WTC11 (cell line): Measurements from ENCODE around the gene EIF5B. TPM values are rescaled to one million over a fixed set of nuclear protein-coding genes. Genes with fewer than 3 reads are reported as not detected.

Source experiments
- ATAC-seq: fragments of 200-7000 bp; cut with Tn5 transposase; 2 replicates; pipeline ENCODE4 v1.10.0; 2021; ENCODE audit warnings: mild to moderate bottlenecking, moderate library complexity
- CTCF ChIA-PET: fragments of 300-600 bp; sonication (Branson Sonifier 250); formaldehyde crosslinking; loops from one replicate; lab custom pipeline; 2021; ENCODE audit warnings: antibody characterized with exemption; lab: Charles Lee
- POLR2A ChIA-PET: fragments of 350-600 bp; sonication (Branson Sonifier 250); formaldehyde crosslinking; loops from one replicate; lab custom pipeline; 2021; ENCODE audit warnings: antibody characterized with exemption; lab: Charles Lee
- DNase-seq: peaks from one replicate; pipeline ENCODE4 v3.0.0; 2021; ENCODE audit warnings: low spot score
- H3K27ac Mint-ChIP-seq: 2 replicates; pipeline ENCODE4 v1.8.0; 2021; ENCODE audit warnings: mixed read lengths
- H3K27me3 Mint-ChIP-seq: 2 replicates; pipeline ENCODE4 v1.8.0; 2021; ENCODE audit warnings: low read depth, mild to moderate bottlenecking, moderate library complexity, mixed read lengths
- H3K36me3 Mint-ChIP-seq: 2 replicates; pipeline ENCODE4 v1.8.0; 2021; ENCODE audit warnings: mixed read lengths
- H3K4me1 Mint-ChIP-seq: 2 replicates; pipeline ENCODE4 v1.8.0; 2022; ENCODE audit warnings: mixed read lengths
- H3K4me3 Mint-ChIP-seq: 2 replicates; pipeline ENCODE4 v1.8.0; 2021; ENCODE audit warnings: mild to moderate bottlenecking, moderate library complexity, mixed read lengths
- H3K9me3 Mint-ChIP-seq: 2 replicates; pipeline ENCODE4 v1.8.0; 2021; ENCODE audit warnings: mixed read lengths
- CBFB ChIP-seq: sonication (generic); formaldehyde crosslinking; IDR thresholded peaks from 2 replicates; pipeline ENCODE4 v1.8.1; 2022; ENCODE audit warnings: mild to moderate bottlenecking, low read depth, missing genetic modification reagents
- CREB1 ChIP-seq: sonication (generic); formaldehyde crosslinking; IDR thresholded peaks from 2 replicates; pipeline ENCODE4 v1.8.0; 2023; ENCODE audit warnings: mild to moderate bottlenecking, missing genetic modification reagents
- FOXK1 ChIP-seq: sonication (generic); formaldehyde crosslinking; IDR thresholded peaks from 2 replicates; pipeline ENCODE4 v1.8.0; 2022; ENCODE audit warnings: mild to moderate bottlenecking, moderate library complexity, missing genetic modification reagents
- JAZF1 ChIP-seq: fragments of 250-450 bp; sonication (Bioruptor Pico); IDR thresholded peaks from 2 replicates; pipeline ENCODE4 v1.9.0; 2021; ENCODE audit warnings: moderate library complexity, mild to moderate bottlenecking, inconsistent platforms
- MYBL2 ChIP-seq: sonication (generic); formaldehyde crosslinking; IDR thresholded peaks from 2 replicates; pipeline ENCODE4 v1.8.1; 2023; ENCODE audit warnings: mild to moderate bottlenecking, moderate library complexity, missing genetic modification reagents
- NFE2L1 ChIP-seq: sonication (generic); formaldehyde crosslinking; IDR thresholded peaks from 2 replicates; pipeline ENCODE4 v1.8.1; 2023; ENCODE audit warnings: missing genetic modification reagents
- OVOL2 ChIP-seq: fragments of 250-450 bp; sonication (Bioruptor Pico); IDR thresholded peaks from 2 replicates; pipeline ENCODE4 v1.9.0; 2021; ENCODE audit warnings: mild to moderate bottlenecking, borderline replicate concordance
- SOX15 ChIP-seq: fragments of 250-450 bp; sonication (Bioruptor Pico); IDR thresholded peaks from 2 replicates; pipeline ENCODE4 v1.9.0; 2021; ENCODE audit warnings: mild to moderate bottlenecking
- total RNA-seq: library from RNA; stranded (reverse); gene quantifications from 3 replicates; pipeline ENCODE4 v1.2.3, GENCODE V29; 2021
- TF ChIP-seq, protein P1 (sequence below): sonication (generic); formaldehyde crosslinking; IDR thresholded peaks from 2 replicates; pipeline ENCODE4 v1.8.1; 2022; ENCODE audit warnings: mild to moderate bottlenecking, missing genetic modification reagents, moderate library complexity, borderline replicate concordance
- TF ChIP-seq, protein P2 (sequence below): sonication (generic); formaldehyde crosslinking; IDR thresholded peaks from 2 replicates; pipeline ENCODE4 v1.8.1; 2022; ENCODE audit warnings: low read depth, missing genetic modification reagents, borderline replicate concordance
- TF ChIP-seq, protein P3 (sequence below): sonication (generic); formaldehyde crosslinking; IDR thresholded peaks from 2 replicates; pipeline ENCODE4 v1.8.0; 2023; ENCODE audit warnings: missing genetic modification reagents
- TF ChIP-seq, protein P4 (sequence below): fragments of 250-450 bp; sonication (Bioruptor Pico); IDR thresholded peaks from 2 replicates; pipeline ENCODE4 v1.8.0; 2021; ENCODE audit warnings: mild to moderate bottlenecking
- TF ChIP-seq, protein P5 (sequence below): sonication (generic); formaldehyde crosslinking; IDR thresholded peaks from 2 replicates; pipeline ENCODE4 v1.8.1; 2023; ENCODE audit warnings: mild to moderate bottlenecking, moderate library complexity, missing genetic modification reagents
- TF ChIP-seq, protein P6 (sequence below): sonication (generic); formaldehyde crosslinking; IDR thresholded peaks from 2 replicates; pipeline ENCODE4 v1.8.0; 2022; ENCODE audit warnings: mild to moderate bottlenecking, missing genetic modification reagents
- TF ChIP-seq, protein P7 (sequence below): sonication (generic); formaldehyde crosslinking; IDR thresholded peaks from 2 replicates; pipeline ENCODE4 v1.8.1; 2023; ENCODE audit warnings: mild to moderate bottlenecking, missing genetic modification reagents, moderate library complexity
- TF ChIP-seq, protein P8 (sequence below): fragments of 200-600 bp; IDR thresholded peaks from 2 replicates; pipeline ENCODE4 v1.8.0; 2022; ENCODE audit warnings: antibody characterized with exemption
- TF ChIP-seq, protein P9 (sequence below): fragments of 250-450 bp; sonication (Bioruptor Pico); IDR thresholded peaks from 2 replicates; pipeline ENCODE4 v1.9.0; 2021; ENCODE audit warnings: moderate library complexity, mild to moderate bottlenecking, inconsistent platforms, borderline replicate concordance

EIF5B gene
- total RNA-seq, 1 experiment from 2014 or later: 68.8 TPM

DNA sequence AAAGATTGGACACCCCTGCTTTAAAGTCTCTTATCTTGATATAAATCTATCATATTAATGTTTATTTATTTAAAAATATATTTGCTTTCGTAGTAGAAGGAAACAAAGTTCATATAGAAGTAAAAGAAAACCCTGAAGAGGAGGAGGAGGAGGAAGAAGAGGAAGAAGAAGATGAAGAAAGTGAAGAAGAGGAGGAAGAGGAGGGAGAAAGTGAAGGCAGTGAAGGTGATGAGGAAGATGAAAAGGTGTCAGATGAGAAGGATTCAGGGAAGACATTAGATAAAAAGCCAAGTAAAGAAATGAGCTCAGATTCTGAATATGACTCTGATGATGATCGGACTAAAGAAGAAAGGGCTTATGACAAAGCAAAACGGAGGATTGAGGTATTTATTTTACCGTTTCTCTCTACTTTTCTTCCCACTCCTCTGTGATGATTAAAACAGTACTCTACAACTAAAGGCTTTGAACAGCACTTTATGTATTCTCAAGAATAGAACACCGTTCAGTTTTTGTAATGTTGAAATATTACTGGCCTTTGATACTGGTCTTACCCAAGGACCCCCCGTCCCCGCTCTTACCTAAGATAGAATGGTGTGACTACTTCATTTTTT lies 39.2 kb downstream of the EIF5B start (continued):
- TF ChIP-seq NFE2L1 (CRISPR knock-in tag) (no peak), SOX15 (no peak), FOXK1 (CRISPR knock-in tag) (no peak), CREB1 (CRISPR knock-in tag) (no peak), OVOL2 (no peak)
- TF ChIP-seq, protein P1, sequence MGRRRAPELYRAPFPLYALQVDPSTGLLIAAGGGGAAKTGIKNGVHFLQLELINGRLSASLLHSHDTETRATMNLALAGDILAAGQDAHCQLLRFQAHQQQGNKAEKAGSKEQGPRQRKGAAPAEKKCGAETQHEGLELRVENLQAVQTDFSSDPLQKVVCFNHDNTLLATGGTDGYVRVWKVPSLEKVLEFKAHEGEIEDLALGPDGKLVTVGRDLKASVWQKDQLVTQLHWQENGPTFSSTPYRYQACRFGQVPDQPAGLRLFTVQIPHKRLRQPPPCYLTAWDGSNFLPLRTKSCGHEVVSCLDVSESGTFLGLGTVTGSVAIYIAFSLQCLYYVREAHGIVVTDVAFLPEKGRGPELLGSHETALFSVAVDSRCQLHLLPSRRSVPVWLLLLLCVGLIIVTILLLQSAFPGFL (CRISPR knock-in tag): no peak
- TF ChIP-seq, protein P2, sequence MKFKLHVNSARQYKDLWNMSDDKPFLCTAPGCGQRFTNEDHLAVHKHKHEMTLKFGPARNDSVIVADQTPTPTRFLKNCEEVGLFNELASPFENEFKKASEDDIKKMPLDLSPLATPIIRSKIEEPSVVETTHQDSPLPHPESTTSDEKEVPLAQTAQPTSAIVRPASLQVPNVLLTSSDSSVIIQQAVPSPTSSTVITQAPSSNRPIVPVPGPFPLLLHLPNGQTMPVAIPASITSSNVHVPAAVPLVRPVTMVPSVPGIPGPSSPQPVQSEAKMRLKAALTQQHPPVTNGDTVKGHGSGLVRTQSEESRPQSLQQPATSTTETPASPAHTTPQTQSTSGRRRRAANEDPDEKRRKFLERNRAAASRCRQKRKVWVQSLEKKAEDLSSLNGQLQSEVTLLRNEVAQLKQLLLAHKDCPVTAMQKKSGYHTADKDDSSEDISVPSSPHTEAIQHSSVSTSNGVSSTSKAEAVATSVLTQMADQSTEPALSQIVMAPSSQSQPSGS: no peak

DNA sequence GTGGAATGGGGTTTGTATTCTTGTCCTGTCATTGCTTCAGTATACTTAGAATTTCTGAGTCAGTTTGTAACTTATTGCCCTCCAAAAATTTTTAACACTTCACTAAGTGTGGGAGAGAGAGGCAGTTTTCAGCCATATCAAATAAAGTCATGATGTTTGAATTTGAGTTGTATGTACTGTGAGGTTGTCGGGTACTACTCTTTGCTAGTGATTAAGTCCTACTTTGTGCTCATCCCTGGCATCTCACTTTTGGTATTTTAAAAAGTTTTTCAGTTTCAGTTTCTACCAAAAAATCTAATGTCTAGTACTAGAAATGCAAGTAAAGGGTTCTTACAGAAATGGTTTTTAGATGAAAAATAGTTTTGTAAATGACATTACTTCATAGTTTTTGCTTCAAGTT lies 40.7 kb downstream of the EIF5B start:
- Mint-ChIP-seq H3K27me3 (no peaks in the 10 kb centered on the region), H3K36me3 (peaks cover 80% of the 10 kb centered on the region), H3K4me3 (no peak overlapping the region), H3K27ac (no peak overlapping the region), H3K4me1 (peaks cover 10% of the 10 kb centered on the region), H3K9me3 (peaks cover 11% of the 10 kb centered on the region)
- no peak for TF ChIP-seq MYBL2 (CRISPR knock-in tag)
- TF ChIP-seq, protein P3, sequence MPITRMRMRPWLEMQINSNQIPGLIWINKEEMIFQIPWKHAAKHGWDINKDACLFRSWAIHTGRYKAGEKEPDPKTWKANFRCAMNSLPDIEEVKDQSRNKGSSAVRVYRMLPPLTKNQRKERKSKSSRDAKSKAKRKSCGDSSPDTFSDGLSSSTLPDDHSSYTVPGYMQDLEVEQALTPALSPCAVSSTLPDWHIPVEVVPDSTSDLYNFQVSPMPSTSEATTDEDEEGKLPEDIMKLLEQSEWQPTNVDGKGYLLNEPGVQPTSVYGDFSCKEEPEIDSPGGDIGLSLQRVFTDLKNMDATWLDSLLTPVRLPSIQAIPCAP (CRISPR knock-in tag): no peak
- TF ChIP-seq, protein P2: no peak
- TF ChIP-seq, protein P4, sequence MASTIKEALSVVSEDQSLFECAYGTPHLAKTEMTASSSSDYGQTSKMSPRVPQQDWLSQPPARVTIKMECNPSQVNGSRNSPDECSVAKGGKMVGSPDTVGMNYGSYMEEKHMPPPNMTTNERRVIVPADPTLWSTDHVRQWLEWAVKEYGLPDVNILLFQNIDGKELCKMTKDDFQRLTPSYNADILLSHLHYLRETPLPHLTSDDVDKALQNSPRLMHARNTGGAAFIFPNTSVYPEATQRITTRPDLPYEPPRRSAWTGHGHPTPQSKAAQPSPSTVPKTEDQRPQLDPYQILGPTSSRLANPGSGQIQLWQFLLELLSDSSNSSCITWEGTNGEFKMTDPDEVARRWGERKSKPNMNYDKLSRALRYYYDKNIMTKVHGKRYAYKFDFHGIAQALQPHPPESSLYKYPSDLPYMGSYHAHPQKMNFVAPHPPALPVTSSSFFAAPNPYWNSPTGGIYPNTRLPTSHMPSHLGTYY (CRISPR knock-in tag): no peak
- TF ChIP-seq CBFB (CRISPR knock-in tag): no peak
- TF ChIP-seq, protein P5, sequence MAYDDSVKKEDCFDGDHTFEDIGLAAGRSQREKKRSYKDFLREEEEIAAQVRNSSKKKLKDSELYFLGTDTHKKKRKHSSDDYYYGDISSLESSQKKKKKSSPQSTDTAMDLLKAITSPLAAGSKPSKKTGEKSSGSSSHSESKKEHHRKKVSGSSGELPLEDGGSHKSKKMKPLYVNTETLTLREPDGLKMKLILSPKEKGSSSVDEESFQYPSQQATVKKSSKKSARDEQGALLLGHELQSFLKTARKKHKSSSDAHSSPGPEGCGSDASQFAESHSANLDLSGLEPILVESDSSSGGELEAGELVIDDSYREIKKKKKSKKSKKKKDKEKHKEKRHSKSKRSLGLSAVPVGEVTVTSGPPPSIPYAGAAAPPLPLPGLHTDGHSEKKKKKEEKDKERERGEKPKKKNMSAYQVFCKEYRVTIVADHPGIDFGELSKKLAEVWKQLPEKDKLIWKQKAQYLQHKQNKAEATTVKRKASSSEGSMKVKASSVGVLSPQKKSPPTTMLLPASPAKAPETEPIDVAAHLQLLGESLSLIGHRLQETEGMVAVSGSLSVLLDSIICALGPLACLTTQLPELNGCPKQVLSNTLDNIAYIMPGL: no peak
- TF ChIP-seq, protein P6, sequence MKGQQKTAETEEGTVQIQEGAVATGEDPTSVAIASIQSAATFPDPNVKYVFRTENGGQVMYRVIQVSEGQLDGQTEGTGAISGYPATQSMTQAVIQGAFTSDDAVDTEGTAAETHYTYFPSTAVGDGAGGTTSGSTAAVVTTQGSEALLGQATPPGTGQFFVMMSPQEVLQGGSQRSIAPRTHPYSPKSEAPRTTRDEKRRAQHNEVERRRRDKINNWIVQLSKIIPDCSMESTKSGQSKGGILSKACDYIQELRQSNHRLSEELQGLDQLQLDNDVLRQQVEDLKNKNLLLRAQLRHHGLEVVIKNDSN (CRISPR knock-in tag): no peak
- TF ChIP-seq, protein P7, sequence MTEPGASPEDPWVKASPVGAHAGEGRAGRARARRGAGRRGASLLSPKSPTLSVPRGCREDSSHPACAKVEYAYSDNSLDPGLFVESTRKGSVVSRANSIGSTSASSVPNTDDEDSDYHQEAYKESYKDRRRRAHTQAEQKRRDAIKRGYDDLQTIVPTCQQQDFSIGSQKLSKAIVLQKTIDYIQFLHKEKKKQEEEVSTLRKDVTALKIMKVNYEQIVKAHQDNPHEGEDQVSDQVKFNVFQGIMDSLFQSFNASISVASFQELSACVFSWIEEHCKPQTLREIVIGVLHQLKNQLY (CRISPR knock-in tag): no peak
- TF ChIP-seq OVOL2: no peak
- TF ChIP-seq, protein P8, sequence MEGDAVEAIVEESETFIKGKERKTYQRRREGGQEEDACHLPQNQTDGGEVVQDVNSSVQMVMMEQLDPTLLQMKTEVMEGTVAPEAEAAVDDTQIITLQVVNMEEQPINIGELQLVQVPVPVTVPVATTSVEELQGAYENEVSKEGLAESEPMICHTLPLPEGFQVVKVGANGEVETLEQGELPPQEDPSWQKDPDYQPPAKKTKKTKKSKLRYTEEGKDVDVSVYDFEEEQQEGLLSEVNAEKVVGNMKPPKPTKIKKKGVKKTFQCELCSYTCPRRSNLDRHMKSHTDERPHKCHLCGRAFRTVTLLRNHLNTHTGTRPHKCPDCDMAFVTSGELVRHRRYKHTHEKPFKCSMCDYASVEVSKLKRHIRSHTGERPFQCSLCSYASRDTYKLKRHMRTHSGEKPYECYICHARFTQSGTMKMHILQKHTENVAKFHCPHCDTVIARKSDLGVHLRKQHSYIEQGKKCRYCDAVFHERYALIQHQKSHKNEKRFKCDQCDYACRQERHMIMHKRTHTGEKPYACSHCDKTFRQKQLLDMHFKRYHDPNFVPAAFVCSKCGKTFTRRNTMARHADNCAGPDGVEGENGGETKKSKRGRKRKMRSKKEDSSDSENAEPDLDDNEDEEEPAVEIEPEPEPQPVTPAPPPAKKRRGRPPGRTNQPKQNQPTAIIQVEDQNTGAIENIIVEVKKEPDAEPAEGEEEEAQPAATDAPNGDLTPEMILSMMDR: no peak
- no peak for TF ChIP-seq JAZF1 (CRISPR knock-in tag)
- TF ChIP-seq, protein P9, sequence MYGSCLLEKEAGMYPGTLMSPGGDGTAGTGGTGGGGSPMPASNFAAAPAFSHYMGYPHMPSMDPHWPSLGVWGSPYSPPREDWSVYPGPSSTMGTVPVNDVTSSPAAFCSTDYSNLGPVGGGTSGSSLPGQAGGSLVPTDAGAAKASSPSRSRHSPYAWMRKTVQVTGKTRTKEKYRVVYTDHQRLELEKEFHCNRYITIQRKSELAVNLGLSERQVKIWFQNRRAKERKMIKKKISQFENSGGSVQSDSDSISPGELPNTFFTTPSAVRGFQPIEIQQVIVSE: no peak
- no peak for DNase-seq
- ChIA-PET CTCF (no interaction called here), POLR2A (no interaction called here)
- no peak for ATAC-seq
